Esophagus squamous epithelium (tissue), 4 donors: ENCODE data around the gene ADPRM.

Source experiments
- POLR2A ChIP-seq, 4 donors: fragments of 450-650 bp; IDR thresholded peaks; one replicate each; pipeline ENCODE4 v1.6.1; 2017; ENCODE audit warnings: antibody characterized with exemption in 4 of 4, mild to moderate bottlenecking in 4 of 4, moderate library complexity in 3 of 4
- TF ChIP-seq, protein P1 (sequence below), 6 experiments: fragments of 450-650 bp in 4 of 6; fragments of 200-600 bp in 2 of 6; sonication (generic) in 2 of 6; IDR thresholded peaks; one replicate each; pipeline ENCODE4 v1.5.1; 2016 to 2019; ENCODE audit warnings: antibody characterized with exemption in 6 of 6, mild to moderate bottlenecking in 4 of 6, moderate library complexity in 4 of 6

- TF ChIP-seq, protein P1, sequence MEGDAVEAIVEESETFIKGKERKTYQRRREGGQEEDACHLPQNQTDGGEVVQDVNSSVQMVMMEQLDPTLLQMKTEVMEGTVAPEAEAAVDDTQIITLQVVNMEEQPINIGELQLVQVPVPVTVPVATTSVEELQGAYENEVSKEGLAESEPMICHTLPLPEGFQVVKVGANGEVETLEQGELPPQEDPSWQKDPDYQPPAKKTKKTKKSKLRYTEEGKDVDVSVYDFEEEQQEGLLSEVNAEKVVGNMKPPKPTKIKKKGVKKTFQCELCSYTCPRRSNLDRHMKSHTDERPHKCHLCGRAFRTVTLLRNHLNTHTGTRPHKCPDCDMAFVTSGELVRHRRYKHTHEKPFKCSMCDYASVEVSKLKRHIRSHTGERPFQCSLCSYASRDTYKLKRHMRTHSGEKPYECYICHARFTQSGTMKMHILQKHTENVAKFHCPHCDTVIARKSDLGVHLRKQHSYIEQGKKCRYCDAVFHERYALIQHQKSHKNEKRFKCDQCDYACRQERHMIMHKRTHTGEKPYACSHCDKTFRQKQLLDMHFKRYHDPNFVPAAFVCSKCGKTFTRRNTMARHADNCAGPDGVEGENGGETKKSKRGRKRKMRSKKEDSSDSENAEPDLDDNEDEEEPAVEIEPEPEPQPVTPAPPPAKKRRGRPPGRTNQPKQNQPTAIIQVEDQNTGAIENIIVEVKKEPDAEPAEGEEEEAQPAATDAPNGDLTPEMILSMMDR (IDR thresholded peaks at IDR 0.05): no peak
- no peak for TF ChIP-seq POLR2A (IDR thresholded peaks at IDR 0.05)
Measured at GRCh38 chr17:10735251-10735650, 37.9 kb downstream of the ADPRM start.
